Activated naive CD4-positive, alpha-beta T cell treated with anti-CD3 and anti-CD28 coated beads, Interleukin-2, amount 50 U/mL, for 16 hours (primary cell): ENCODE data around the gene WSB2.

Experiments
- DNase-seq: peaks from one replicate; pipeline ENCODE4 v3.0.0-alpha.2; 2020

WSB2 gene

DNA sequence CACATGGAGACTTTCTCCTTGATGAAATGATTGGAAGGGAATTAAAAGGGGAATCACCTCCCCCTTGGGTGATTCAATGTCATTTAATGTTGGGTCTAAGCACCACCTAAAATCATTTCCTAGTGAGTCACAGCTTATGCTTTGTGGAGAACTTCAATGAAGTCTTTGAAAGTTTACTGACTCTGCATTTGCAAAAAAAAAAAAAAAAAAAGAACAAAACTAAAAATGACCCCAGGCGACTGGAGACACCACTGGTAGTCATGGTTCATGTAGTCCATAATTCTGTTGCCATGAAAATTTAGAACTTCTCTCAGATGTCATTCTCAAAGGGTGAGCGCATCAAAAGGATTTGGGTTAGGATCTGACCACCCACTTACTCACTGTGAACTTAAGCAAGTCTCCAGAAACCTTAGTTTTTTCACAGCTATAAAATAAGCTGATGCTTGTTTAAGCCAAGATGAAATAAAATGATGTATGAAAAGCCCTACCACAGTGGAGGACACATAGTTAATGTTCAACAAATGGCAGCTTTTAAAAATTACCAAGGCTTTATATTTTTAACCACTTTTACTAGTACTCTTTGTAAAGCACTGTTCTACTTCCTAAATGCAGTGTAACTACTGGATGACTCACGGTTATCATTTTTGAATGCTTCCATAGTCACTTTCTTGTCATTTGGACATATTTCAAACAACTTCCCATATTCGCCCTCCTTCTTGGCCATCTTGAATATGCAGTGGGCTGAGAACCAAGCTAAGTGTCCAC is 74.1 kb downstream of the WSB2 start:
- DNase-seq: no peak

GRCh38 chr12:117985182-117985581 is 75.8 kb downstream of the WSB2 start:
- no peak for DNase-seq
